ENCODE results near the gene SRP9. TPM values are rescaled to one million over a fixed set of nuclear protein-coding genes. Genes with fewer than 3 reads are reported as not detected.
A peak's percentile ranks its signal among the peaks of the same experiment; 100 is the strongest.

The SRP9 gene
- total and polyA plus RNA-seq, 4 donors = 156 to 244 (median 182) TPM

DNA sequence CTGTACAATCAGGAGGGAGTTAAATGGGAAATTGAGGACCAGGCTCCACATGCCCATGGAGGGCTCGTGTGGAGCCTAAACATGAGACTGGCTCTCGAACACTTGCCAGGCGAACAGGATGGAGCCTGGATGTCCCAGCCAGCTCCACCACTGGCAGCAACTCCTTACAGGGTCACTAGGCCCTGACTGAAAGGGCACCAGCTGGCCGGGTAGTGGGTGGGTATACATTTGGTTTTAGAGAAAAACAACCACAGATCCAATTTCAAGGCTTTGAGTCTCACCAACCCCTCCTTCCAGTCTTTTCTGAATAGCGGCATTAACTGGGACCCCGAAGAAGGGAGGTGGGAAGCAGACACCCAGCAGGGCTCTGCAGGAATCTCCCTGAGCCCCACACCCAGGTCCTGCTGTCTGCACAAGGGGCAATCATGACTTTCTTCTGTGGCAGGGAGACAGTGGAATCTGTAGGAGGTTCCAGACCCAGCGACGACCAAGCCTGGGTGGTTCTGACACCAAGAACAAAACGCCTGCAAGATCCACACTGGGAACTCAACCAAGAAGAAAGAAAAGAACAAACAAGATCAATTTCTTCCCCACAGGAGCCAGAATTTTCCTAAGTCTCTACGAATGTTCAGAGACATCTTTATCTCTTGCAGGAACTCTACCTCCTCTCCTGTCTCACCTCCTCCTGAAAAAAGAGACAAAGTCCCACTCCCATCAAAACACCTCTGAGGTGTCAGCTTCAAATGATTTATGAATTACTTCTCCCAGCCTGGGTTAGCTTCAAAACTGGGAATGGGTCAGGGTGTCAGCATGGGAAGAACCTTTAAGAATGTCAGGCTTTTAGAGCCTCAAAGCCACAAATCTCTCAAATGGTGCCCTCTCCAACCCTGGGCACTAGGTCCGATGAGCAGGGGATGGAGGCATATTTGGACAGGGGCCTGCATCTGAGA lies 26.5 kb upstream of the SRP9 start:
- H3K9me3 ChIP-seq (ENCODE audit: control insufficient read depth in 4 of 4, insufficient read depth in 3 of 4, low read length in 3 of 4) = no peaks in the 10 kb centered on the region
- H3K9ac ChIP-seq (ENCODE audit: insufficient read depth in 1 of 2, low read length in 2 of 2) = no peak overlapping the region
- WGBS, 2 donors = 84 to 90% methylated on average over 11 of the region's 11 CpGs
- ATAC-seq (ENCODE audit: insufficient read depth, low FRiP score) = no peak
- H3K36me3 ChIP-seq (ENCODE audit: control insufficient read depth in 4 of 4, insufficient read depth in 4 of 4, low read length in 4 of 4) = no peaks in the 10 kb centered on the region
- no peak for DNase-seq
- H3K4me3 ChIP-seq = no peak overlapping the region
- H3K27me3 ChIP-seq (ENCODE audit: control insufficient read depth in 3 of 3, insufficient read depth in 3 of 3, low read length in 2 of 3) = no peaks in the 10 kb centered on the region
- peak overlapping the region in 1 of 2 donors; percentile 2 for H3K27ac ChIP-seq (ENCODE audit: low read depth in 1 of 2, low read length in 1 of 2)
- peaks cover 0 to 61% (median 12%) of the 10 kb centered on the region in 5 donors for H3K4me1 ChIP-seq (ENCODE audit: control insufficient read depth in 5 of 5, insufficient read depth in 5 of 5, low read length in 5 of 5)
- TF ChIP-seq, protein P1, sequence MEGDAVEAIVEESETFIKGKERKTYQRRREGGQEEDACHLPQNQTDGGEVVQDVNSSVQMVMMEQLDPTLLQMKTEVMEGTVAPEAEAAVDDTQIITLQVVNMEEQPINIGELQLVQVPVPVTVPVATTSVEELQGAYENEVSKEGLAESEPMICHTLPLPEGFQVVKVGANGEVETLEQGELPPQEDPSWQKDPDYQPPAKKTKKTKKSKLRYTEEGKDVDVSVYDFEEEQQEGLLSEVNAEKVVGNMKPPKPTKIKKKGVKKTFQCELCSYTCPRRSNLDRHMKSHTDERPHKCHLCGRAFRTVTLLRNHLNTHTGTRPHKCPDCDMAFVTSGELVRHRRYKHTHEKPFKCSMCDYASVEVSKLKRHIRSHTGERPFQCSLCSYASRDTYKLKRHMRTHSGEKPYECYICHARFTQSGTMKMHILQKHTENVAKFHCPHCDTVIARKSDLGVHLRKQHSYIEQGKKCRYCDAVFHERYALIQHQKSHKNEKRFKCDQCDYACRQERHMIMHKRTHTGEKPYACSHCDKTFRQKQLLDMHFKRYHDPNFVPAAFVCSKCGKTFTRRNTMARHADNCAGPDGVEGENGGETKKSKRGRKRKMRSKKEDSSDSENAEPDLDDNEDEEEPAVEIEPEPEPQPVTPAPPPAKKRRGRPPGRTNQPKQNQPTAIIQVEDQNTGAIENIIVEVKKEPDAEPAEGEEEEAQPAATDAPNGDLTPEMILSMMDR (IDR thresholded peaks at IDR 0.05; ENCODE audit: control extremely low read depth, extremely low read depth) = no peak

DNA sequence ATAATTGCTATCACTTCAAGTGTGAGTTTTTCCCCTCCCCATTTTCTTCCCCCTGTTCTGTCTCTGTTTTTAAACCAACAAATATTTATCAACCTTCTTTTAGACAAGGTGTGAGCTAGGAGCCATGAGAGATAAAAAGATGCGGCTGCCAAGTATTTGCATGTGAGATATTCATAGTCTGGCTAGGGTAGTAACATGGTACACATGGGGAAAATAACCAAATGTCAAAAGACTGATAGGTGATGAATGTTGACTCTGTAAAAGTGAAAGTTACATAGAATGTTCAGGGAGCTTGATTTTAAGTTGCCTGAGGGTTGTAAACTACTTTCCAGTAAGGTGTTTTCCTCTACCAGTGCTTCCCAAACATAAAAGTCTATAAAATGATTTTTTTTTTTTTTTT lies 25.4 kb upstream of the SRP9 start:
- Histone ChIP-seq H3K9ac (ENCODE audit: insufficient read depth in 1 of 2, low read length in 2 of 2) (no peak overlapping the region), H3K27ac (ENCODE audit: low read depth in 1 of 2, low read length in 1 of 2) (no peak overlapping the region), H3K36me3 (ENCODE audit: control insufficient read depth in 4 of 4, insufficient read depth in 4 of 4, low read length in 4 of 4) (no peaks in the 10 kb centered on the region), H3K27me3 (ENCODE audit: control insufficient read depth in 3 of 3, insufficient read depth in 3 of 3, low read length in 2 of 3) (no peaks in the 10 kb centered on the region), H3K4me3 (no peak overlapping the region), H3K9me3 (ENCODE audit: control insufficient read depth in 4 of 4, insufficient read depth in 3 of 4, low read length in 3 of 4) (no peaks in the 10 kb centered on the region), H3K4me1 (ENCODE audit: control insufficient read depth in 5 of 5, insufficient read depth in 5 of 5, low read length in 5 of 5) (peaks cover 0 to 52% (median 14%) of the 10 kb centered on the region in 5 donors)
- ATAC-seq (ENCODE audit: insufficient read depth, low FRiP score) (no peak), DNase-seq (no peak)
- 88% methylated on average over 1 of the region's 1 CpG for WGBS, 2 donors
- TF ChIP-seq, protein P1 (IDR thresholded peaks at IDR 0.05; ENCODE audit: control extremely low read depth, extremely low read depth) = no peak

DNA sequence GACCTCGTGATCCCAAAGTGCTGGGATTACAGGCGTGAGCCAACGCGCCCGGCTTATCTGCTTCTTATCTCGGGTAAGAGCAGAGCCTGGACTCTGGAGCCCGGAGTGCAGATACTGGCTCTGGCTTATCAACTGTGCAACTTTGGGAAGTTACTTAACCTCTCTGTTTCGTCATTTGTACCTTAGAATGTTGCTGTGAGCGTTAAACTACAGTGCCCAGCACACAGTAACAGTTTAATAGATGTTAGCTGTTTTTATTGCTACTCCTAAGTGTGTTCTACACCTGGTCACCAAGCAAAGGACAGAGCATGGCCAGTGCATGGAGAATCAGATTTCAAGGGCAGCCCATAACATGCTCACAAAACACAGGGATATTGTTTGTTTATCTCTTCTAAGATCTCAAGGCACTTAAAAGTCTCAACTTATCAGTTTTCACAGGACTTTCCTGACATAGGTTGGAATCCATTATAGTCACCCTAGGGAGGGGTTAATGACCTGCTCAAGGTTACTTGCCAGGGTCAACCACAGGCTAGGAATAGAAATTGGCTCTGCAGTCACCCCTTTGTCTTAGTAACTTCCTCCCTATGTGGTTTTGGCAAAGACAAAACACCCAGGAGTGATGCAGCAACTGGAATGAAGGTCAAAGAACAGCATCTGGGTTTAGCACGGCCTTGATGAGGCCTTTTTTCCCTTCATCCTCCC lies 22.5 kb upstream of the SRP9 start:
- H3K9ac ChIP-seq (ENCODE audit: insufficient read depth in 1 of 2, low read length in 2 of 2) = no peak overlapping the region
- DNase-seq (no peak), ATAC-seq (ENCODE audit: insufficient read depth, low FRiP score) (peak; percentile 24)
- peaks cover 0 to 51% (median 12%) of the 10 kb centered on the region in 5 donors for H3K4me1 ChIP-seq (ENCODE audit: control insufficient read depth in 5 of 5, insufficient read depth in 5 of 5, low read length in 5 of 5)
- WGBS, 2 donors = 30 to 42% methylated on average over 10 of the region's 10 CpGs
- no peaks in the 10 kb centered on the region for H3K27me3 ChIP-seq (ENCODE audit: control insufficient read depth in 3 of 3, insufficient read depth in 3 of 3, low read length in 2 of 3)
- TF ChIP-seq, protein P1 (IDR thresholded peaks at IDR 0.05; ENCODE audit: control extremely low read depth, extremely low read depth) = no peak
- H3K36me3 ChIP-seq (ENCODE audit: control insufficient read depth in 4 of 4, insufficient read depth in 4 of 4, low read length in 4 of 4) = no peaks in the 10 kb centered on the region
- H3K9me3 ChIP-seq (ENCODE audit: control insufficient read depth in 4 of 4, insufficient read depth in 3 of 4, low read length in 3 of 4) = no peaks in the 10 kb centered on the region
- H3K27ac ChIP-seq (ENCODE audit: low read depth in 1 of 2, low read length in 1 of 2) = peak overlapping the region; percentile 48 to 75
- no peak overlapping the region for H3K4me3 ChIP-seq

Data from lung (tissue), 12 donors.